ENCODE measurements around the gene CXCR6. TPM values are rescaled to one million over a fixed set of nuclear protein-coding genes. Genes with fewer than 3 reads are reported as not detected.

The CXCR6 gene
- total RNA-seq, 1 donor from 2014 or later: not detected

DNA sequence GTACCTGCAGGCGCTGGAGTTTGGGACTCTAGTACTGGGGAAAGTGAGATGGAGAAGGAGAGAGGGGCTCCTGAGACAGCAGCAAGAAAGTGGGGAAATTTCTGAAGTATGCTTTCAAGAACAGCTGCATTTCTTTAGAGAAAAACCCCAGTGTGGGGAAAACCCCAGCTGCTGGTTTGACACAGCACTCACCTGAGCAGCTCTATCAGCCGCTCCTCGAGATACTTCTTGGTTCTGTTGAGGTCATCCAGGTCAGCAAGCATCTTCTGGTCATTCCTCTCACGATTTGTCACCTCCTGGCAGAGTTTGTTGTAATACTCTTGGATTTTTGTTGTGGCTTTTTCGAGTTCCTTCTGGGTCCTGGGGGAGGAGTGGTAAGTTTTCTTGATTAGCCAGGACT lies 18.8 kb downstream of the CXCR6 start:
- no peaks in the 10 kb centered on the region for H3K27me3 ChIP-seq (ENCODE audit: control insufficient read depth, insufficient read depth, low read length)
- DNase-seq (ENCODE audit: low read depth): no peak
- TF ChIP-seq, protein P1, sequence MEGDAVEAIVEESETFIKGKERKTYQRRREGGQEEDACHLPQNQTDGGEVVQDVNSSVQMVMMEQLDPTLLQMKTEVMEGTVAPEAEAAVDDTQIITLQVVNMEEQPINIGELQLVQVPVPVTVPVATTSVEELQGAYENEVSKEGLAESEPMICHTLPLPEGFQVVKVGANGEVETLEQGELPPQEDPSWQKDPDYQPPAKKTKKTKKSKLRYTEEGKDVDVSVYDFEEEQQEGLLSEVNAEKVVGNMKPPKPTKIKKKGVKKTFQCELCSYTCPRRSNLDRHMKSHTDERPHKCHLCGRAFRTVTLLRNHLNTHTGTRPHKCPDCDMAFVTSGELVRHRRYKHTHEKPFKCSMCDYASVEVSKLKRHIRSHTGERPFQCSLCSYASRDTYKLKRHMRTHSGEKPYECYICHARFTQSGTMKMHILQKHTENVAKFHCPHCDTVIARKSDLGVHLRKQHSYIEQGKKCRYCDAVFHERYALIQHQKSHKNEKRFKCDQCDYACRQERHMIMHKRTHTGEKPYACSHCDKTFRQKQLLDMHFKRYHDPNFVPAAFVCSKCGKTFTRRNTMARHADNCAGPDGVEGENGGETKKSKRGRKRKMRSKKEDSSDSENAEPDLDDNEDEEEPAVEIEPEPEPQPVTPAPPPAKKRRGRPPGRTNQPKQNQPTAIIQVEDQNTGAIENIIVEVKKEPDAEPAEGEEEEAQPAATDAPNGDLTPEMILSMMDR (IDR thresholded peaks at IDR 0.05; ENCODE audit: insufficient read depth, low read length, poor library complexity, severe bottlenecking): no peak
- peaks cover 4% of the 10 kb centered on the region for H3K36me3 ChIP-seq (ENCODE audit: control insufficient read depth, insufficient read depth, low read length)
- no peak overlapping the region for H3K4me3 ChIP-seq (ENCODE audit: low read depth, low read length)

DNA sequence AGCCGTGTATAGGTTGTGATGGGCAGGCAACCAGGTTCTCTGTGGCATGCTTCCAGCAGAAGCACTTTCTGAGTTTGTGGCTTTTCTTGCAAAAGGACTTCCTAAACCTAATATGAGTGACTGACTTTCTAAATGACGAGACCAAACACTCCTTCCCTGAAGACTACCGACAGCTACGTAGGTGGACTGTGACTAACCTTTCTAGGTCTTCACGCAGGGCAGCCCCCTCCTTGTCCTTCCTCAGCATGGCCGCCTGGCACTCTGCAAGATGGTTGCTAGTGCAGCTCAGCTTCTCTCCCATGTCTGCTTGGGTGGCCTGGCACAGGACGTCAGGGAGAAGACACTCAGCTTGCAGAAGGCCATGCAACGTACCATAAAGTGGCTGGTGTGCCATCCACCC lies 20.9 kb downstream of the CXCR6 start:
- peaks cover 11% of the 10 kb centered on the region for H3K36me3 ChIP-seq (ENCODE audit: control insufficient read depth, insufficient read depth, low read length)
- TF ChIP-seq, protein P1 (IDR thresholded peaks at IDR 0.05; ENCODE audit: insufficient read depth, low read length, poor library complexity, severe bottlenecking): no peak
- H3K27me3 ChIP-seq (ENCODE audit: control insufficient read depth, insufficient read depth, low read length): no peaks in the 10 kb centered on the region
- H3K4me3 ChIP-seq (ENCODE audit: low read depth, low read length): no peak overlapping the region
- no peak for DNase-seq (ENCODE audit: low read depth)

GRCh38 chr3:45965253-45965652 lies 22.0 kb downstream of the CXCR6 start:
- DNase-seq (ENCODE audit: low read depth): no peak
- peaks cover 11% of the 10 kb centered on the region for H3K36me3 ChIP-seq (ENCODE audit: control insufficient read depth, insufficient read depth, low read length)
- no peaks in the 10 kb centered on the region for H3K27me3 ChIP-seq (ENCODE audit: control insufficient read depth, insufficient read depth, low read length)
- TF ChIP-seq, protein P1 (IDR thresholded peaks at IDR 0.05; ENCODE audit: insufficient read depth, low read length, poor library complexity, severe bottlenecking): no peak
- H3K4me3 ChIP-seq (ENCODE audit: low read depth, low read length): no peak overlapping the region

GRCh38 chr3:45965653-45966052 lies 22.4 kb downstream of the CXCR6 start:
- DNase-seq (ENCODE audit: low read depth): no peak
- Histone ChIP-seq H3K36me3 (ENCODE audit: control insufficient read depth, insufficient read depth, low read length) (peaks cover 11% of the 10 kb centered on the region), H3K4me3 (ENCODE audit: low read depth, low read length) (no peak overlapping the region), H3K27me3 (ENCODE audit: control insufficient read depth, insufficient read depth, low read length) (no peaks in the 10 kb centered on the region)
- TF ChIP-seq, protein P1 (IDR thresholded peaks at IDR 0.05; ENCODE audit: insufficient read depth, low read length, poor library complexity, severe bottlenecking): no peak

DNA sequence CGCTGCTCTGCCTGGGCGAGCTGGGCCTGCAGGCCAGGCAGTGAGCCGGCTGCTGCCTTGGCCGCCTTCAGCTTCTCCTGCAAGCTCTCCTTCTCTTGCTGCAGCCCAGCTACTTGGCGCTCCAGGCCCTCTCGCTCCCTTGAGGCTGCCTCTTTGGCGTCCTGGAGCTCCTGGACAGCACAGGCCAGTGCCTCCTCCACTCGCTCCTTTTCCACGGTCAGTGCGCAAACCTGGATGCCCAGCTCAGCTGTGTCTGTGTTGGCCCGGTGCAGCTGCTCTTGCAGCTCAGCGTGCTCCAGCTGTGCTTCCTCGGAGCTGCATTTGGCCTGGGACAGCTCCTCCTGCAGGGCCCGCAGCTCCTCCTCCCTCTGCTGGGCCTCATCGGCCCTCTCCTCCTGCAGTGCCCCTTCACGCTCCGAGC lies 23.1 kb downstream of the CXCR6 start:
- DNase-seq (ENCODE audit: low read depth): no peak
- Histone ChIP-seq H3K4me3 (ENCODE audit: low read depth, low read length) (no peak overlapping the region), H3K27me3 (ENCODE audit: control insufficient read depth, insufficient read depth, low read length) (no peaks in the 10 kb centered on the region), H3K36me3 (ENCODE audit: control insufficient read depth, insufficient read depth, low read length) (peaks cover 11% of the 10 kb centered on the region)
- TF ChIP-seq, protein P1 (IDR thresholded peaks at IDR 0.05; ENCODE audit: insufficient read depth, low read length, poor library complexity, severe bottlenecking): no peak

DNA sequence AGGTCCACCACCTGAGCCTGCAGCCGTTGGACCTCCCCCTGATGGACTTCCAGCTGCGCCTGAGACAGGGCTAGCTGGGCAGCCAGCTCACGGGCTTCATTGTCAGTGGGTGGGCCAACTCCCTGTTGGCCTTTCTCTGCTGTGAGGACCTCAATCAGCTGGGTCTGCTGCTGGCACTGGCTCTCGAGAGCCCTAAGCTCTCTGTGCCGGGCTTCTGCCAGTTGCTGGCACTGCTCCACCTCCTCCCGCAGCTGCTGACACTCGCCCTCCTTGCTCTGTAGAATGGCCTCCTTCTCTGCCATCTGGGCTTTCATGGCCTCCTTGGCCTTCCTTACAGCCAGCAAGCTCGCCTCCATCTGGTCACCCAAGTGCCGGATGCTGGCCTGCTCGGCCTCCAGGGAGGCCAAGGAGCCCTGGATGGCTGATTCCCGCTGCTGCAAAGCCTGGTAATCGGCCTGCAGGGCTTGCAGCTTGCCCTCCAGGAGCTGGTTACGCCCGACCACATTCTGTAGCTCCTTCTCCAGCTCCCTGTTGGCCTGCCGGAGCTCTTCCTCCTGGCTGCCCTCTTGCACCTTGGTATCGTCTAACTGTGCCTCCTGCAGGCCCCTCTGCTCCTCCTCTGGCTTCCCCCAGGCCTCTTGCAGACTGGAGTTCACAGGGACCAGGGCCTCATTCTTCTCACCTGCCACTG lies 23.8 kb downstream of the CXCR6 start:
- Histone ChIP-seq H3K36me3 (ENCODE audit: control insufficient read depth, insufficient read depth, low read length) (peaks cover 11% of the 10 kb centered on the region), H3K4me3 (ENCODE audit: low read depth, low read length) (no peak overlapping the region), H3K27me3 (ENCODE audit: control insufficient read depth, insufficient read depth, low read length) (no peaks in the 10 kb centered on the region)
- no peak for DNase-seq (ENCODE audit: low read depth)
- TF ChIP-seq, protein P1 (IDR thresholded peaks at IDR 0.05; ENCODE audit: insufficient read depth, low read length, poor library complexity, severe bottlenecking): no peak

All from kidney epithelial cell (primary cell).